Fibroblast of skin of abdomen (primary cell): ENCODE results near the gene HSD11B1.
A peak's percentile ranks its signal among the peaks of the same experiment; 100 is the strongest.

Experiments used
- DNase-seq: peaks from one replicate; pipeline ENCODE4 v3.0.0-alpha.2; 2013

HSD11B1 gene

GRCh38 chr1:209728466-209728865, 23.8 kb downstream of the HSD11B1 start:
- DNase-seq, result no peak

- DNase-seq, result no peak
Observed at GRCh38 chr1:209729436-209729835, 24.8 kb downstream of the HSD11B1 start.

GRCh38 chr1:209732725-209733124, 28.1 kb downstream of the HSD11B1 start:
- DNase-seq, result no peak

GRCh38 chr1:209733409-209734192, 29.0 kb downstream of the HSD11B1 start:
- peak; percentile 5 for DNase-seq

- DNase-seq, result no peak
Observed at GRCh38 chr1:209736490-209737117, 32.0 kb downstream of the HSD11B1 start.

- no peak for DNase-seq
Observed at GRCh38 chr1:209737118-209737505, 32.5 kb downstream of the HSD11B1 start.

- no peak for DNase-seq
Observed at GRCh38 chr1:209738270-209738669, 33.6 kb downstream of the HSD11B1 start.

GRCh38 chr1:209741193-209741592, 36.5 kb downstream of the HSD11B1 start:
- DNase-seq, result no peak

- no peak for DNase-seq
Observed at GRCh38 chr1:209741889-209742288, 37.2 kb downstream of the HSD11B1 start.

GRCh38 chr1:209742409-209743144, 37.9 kb downstream of the HSD11B1 start:
- DNase-seq, result peak; percentile 28

- peak; percentile 66 for DNase-seq
Observed at GRCh38 chr1:209743145-209743482, 38.5 kb downstream of the HSD11B1 start.

- no peak for DNase-seq
Observed at GRCh38 chr1:209746451-209747165, 42.0 kb downstream of the HSD11B1 start.

GRCh38 chr1:209747580-209748262, 43.1 kb downstream of the HSD11B1 start:
- DNase-seq, result peak; percentile 79

- DNase-seq, result no peak
Observed at GRCh38 chr1:209748620-209749019, 44.0 kb downstream of the HSD11B1 start.

- DNase-seq, result no peak
Observed at GRCh38 chr1:209749205-209749604, 44.6 kb downstream of the HSD11B1 start.

GRCh38 chr1:209749670-209750323, 45.2 kb downstream of the HSD11B1 start:
- DNase-seq, result no peak

GRCh38 chr1:209751627-209752231, 47.1 kb downstream of the HSD11B1 start:
- no peak for DNase-seq

GRCh38 chr1:209752890-209753289, 48.2 kb downstream of the HSD11B1 start:
- DNase-seq, result no peak

- DNase-seq, result no peak
Observed at GRCh38 chr1:209755256-209755655, 50.6 kb downstream of the HSD11B1 start.

- DNase-seq, result no peak
Observed at GRCh38 chr1:209755926-209756614, 51.4 kb downstream of the HSD11B1 start, which contains the start of gene TRAF3IP3. TRAF3IP3 (plus strand) TSS chr1:209756053; CDS start chr1:209760040, 3,987 bp downstream.
